ENCODE measurements around the gene RBM4. TPM values are rescaled to one million over a fixed set of nuclear protein-coding genes. Genes with fewer than 3 reads are reported as not detected.

Gene RBM4
- polyA plus RNA-seq, 2 of the 4 experiments (the other 2 are of a cell fraction): 171 to 264 TPM

DNA sequence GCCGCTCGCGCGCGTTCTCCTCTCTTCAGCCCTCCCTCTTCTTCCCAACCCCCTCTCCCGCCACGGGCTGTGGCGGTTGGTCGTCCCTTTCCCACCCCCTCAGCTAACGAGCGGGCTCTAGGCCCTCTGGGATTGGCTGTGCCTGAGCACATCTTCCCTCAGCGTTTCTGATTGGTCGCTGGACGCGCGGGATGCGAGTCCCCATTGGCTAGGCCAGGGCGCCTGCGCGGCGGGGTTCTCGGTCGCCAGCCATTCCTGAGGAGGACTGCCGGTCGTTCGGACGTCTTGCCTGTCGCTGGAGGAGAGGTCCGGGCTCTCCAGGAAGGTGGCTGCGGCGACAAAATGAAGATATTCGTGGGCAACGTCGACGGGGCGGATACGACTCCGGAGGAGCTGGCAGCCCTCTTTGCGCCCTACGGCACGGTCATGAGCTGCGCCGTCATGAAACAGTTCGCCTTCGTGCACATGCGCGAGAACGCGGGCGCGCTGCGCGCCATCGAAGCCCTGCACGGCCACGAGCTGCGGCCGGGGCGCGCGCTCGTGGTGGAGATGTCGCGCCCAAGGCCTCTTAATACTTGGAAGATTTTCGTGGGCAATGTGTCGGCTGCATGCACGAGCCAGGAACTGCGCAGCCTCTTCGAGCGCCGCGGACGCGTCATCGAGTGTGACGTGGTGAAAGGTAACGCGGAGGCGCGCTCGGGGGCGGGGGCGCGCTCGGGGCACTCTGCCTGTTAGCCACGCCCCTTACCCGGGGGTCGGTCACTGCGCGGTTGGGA, 21.9 kb upstream of the RBM4 start, which contains the start of gene RBM14 (continued):
- TF ChIP-seq EHMT2 (IDR thresholded peaks at IDR 0.05; ENCODE audit: low read depth): no peak
- no peak for TF ChIP-seq ZC3H11A (IDR thresholded peaks at IDR 0.05)
- TF ChIP-seq FOSB (CRISPR knock-in tag; IDR thresholded peaks at IDR 0.05): no peak
- TF ChIP-seq RAD21 (conservative IDR thresholded peaks at IDR 0.05 in 1 of 2, IDR thresholded peaks at IDR 0.05 in 1 of 2): no peak
- TF ChIP-seq CHD4 (IDR thresholded peaks at IDR 0.05; ENCODE audit: borderline replicate concordance): no peak
- no peak for TF ChIP-seq ZFP36 (IDR thresholded peaks at IDR 0.05; ENCODE audit: borderline replicate concordance, partially characterized antibody)
- 0 out of 2 replicates have a peak, but pooled peaks have one; percentile 15 for TF ChIP-seq RFX5 (IDR thresholded peaks at IDR 0.05)
- TF ChIP-seq CBX2 (IDR thresholded peaks at IDR 0.05; ENCODE audit: borderline replicate concordance, low read depth): no peak
- TF ChIP-seq FOSL2 (IDR thresholded peaks at IDR 0.05): no peak
- no peak; the same call in 1 of the 2 replicates for TF ChIP-seq FOSL2 (CRISPR knock-in tag; IDR thresholded peaks at IDR 0.05)
- TF ChIP-seq, protein P1, sequence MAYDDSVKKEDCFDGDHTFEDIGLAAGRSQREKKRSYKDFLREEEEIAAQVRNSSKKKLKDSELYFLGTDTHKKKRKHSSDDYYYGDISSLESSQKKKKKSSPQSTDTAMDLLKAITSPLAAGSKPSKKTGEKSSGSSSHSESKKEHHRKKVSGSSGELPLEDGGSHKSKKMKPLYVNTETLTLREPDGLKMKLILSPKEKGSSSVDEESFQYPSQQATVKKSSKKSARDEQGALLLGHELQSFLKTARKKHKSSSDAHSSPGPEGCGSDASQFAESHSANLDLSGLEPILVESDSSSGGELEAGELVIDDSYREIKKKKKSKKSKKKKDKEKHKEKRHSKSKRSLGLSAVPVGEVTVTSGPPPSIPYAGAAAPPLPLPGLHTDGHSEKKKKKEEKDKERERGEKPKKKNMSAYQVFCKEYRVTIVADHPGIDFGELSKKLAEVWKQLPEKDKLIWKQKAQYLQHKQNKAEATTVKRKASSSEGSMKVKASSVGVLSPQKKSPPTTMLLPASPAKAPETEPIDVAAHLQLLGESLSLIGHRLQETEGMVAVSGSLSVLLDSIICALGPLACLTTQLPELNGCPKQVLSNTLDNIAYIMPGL (CRISPR knock-in tag; IDR thresholded peaks at IDR 0.05; ENCODE audit: borderline replicate concordance): peak; percentile 29; the same call in 1 of the 2 replicates
- TF ChIP-seq MAZ (IDR thresholded peaks at IDR 0.05; ENCODE audit: borderline replicate concordance, low read depth, low read length): peak; percentile 72
- TF ChIP-seq SREBF2 (IDR thresholded peaks at IDR 0.05): no peak
- TF ChIP-seq CEBPB (IDR thresholded peaks at IDR 0.05): no peak
- TF ChIP-seq, protein P2, sequence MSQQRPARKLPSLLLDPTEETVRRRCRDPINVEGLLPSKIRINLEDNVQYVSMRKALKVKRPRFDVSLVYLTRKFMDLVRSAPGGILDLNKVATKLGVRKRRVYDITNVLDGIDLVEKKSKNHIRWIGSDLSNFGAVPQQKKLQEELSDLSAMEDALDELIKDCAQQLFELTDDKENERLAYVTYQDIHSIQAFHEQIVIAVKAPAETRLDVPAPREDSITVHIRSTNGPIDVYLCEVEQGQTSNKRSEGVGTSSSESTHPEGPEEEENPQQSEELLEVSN (IDR thresholded peaks at IDR 0.05; ENCODE audit: borderline replicate concordance, low read depth): peak; percentile 72
- TF ChIP-seq POLR2A (IDR thresholded peaks at IDR 0.05; ENCODE audit: low read length): peak; percentile 94
- no peak for TF ChIP-seq HDAC2 (IDR thresholded peaks at IDR 0.05)
- 0 out of 2 replicates have a peak, but pooled peaks have one; percentile 75 for TF ChIP-seq TP53 (CRISPR knock-in tag; IDR thresholded peaks at IDR 0.05)
- TF ChIP-seq, protein P3, sequence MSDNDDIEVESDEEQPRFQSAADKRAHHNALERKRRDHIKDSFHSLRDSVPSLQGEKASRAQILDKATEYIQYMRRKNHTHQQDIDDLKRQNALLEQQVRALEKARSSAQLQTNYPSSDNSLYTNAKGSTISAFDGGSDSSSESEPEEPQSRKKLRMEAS (IDR thresholded peaks at IDR 0.05): peak; percentile 88
- TF ChIP-seq, protein P4, sequence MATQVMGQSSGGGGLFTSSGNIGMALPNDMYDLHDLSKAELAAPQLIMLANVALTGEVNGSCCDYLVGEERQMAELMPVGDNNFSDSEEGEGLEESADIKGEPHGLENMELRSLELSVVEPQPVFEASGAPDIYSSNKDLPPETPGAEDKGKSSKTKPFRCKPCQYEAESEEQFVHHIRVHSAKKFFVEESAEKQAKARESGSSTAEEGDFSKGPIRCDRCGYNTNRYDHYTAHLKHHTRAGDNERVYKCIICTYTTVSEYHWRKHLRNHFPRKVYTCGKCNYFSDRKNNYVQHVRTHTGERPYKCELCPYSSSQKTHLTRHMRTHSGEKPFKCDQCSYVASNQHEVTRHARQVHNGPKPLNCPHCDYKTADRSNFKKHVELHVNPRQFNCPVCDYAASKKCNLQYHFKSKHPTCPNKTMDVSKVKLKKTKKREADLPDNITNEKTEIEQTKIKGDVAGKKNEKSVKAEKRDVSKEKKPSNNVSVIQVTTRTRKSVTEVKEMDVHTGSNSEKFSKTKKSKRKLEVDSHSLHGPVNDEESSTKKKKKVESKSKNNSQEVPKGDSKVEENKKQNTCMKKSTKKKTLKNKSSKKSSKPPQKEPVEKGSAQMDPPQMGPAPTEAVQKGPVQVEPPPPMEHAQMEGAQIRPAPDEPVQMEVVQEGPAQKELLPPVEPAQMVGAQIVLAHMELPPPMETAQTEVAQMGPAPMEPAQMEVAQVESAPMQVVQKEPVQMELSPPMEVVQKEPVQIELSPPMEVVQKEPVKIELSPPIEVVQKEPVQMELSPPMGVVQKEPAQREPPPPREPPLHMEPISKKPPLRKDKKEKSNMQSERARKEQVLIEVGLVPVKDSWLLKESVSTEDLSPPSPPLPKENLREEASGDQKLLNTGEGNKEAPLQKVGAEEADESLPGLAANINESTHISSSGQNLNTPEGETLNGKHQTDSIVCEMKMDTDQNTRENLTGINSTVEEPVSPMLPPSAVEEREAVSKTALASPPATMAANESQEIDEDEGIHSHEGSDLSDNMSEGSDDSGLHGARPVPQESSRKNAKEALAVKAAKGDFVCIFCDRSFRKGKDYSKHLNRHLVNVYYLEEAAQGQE (IDR thresholded peaks at IDR 0.05): no peak
- TF ChIP-seq ZSCAN20 (CRISPR knock-in tag; IDR thresholded peaks at IDR 0.05): no peak
- TF ChIP-seq POLR2AphosphoS2 (conservative IDR thresholded peaks at IDR 0.05; ENCODE audit: low read length): no peak
- no peak for TF ChIP-seq NPAS2 (CRISPR knock-in tag; IDR thresholded peaks at IDR 0.05; ENCODE audit: borderline replicate concordance)
